ENCODE results near the gene SAP30BP.

DNA sequence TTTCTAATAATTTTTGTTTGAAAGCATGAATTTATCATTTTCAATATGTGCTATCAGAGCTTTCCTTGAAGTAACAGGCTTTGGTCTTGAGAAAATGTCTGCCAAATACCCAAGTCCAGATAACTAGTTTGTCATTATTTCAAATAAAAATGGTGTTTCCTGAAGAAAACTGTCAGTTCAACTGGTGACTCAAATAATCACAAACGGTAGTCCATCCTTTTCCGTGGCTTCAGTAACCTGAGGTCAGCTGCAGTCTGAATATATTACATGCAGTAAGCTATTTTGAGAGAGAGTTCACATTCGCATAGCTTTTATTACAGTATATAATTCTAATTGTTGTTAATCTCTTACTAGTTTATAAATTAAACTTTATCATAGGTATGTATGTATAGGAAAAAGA lies 9.3 kb downstream of the SAP30BP start:
- TF ChIP-seq, protein P1, sequence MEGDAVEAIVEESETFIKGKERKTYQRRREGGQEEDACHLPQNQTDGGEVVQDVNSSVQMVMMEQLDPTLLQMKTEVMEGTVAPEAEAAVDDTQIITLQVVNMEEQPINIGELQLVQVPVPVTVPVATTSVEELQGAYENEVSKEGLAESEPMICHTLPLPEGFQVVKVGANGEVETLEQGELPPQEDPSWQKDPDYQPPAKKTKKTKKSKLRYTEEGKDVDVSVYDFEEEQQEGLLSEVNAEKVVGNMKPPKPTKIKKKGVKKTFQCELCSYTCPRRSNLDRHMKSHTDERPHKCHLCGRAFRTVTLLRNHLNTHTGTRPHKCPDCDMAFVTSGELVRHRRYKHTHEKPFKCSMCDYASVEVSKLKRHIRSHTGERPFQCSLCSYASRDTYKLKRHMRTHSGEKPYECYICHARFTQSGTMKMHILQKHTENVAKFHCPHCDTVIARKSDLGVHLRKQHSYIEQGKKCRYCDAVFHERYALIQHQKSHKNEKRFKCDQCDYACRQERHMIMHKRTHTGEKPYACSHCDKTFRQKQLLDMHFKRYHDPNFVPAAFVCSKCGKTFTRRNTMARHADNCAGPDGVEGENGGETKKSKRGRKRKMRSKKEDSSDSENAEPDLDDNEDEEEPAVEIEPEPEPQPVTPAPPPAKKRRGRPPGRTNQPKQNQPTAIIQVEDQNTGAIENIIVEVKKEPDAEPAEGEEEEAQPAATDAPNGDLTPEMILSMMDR (IDR thresholded peaks at IDR 0.05; ENCODE audit: insufficient read depth, low read length, poor library complexity, severe bottlenecking), result no peak
- TF ChIP-seq EZH2phosphoT487 (conservative IDR thresholded peaks at IDR 0.05; ENCODE audit: low read length), result no peak

Measured in SU-DHL-6 (cell line).